ENCODE data around the gene ACAP3.
A peak's percentile ranks its signal among the peaks of the same experiment; 100 is the strongest.

ACAP3 gene

DNA sequence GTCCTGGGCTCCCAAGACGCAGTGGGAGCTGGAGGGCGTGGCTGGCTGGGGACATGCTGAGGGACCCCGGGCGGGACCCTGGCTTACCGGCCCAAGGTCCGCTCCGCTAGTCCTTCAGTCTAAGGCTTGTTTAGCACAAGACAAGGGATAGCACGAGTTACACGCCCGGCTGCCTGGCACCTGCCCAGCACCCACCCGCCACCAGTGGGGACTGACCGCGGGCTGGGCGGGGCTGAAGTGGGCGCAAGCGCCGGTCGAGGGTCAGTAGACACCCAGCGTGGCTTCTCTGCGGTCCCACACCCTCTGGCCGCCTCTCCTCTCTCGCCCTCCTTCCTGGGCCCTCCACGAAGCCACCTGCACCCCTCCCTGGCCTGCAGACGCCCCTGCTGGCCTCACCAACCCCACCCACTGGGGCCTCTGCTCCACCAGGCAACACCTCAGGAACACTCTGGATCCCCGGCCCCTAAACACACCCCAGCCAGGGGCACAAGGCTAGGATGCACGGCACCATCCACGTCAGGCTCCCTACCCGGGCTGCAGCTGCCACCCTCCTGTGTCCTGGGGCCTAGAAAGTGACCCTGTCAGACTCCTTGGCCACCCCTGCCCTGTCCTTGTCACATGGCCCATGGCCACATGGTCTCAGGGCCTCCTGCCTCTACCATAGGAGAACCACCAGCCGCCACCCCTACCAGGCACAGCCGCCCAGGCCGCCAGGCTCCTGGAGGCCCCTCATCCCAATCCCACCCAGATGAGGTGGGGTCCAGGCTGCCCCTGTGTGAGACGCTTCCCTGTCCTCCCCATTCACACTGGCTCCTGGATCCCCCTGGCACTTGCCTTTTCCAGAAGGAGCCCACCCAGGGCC lies 29.4 kb upstream of the ACAP3 start:
- no peak for DNase-seq (ENCODE audit: low spot score)
- Histone ChIP-seq H3K36me3 (replicated peaks in 1 of 2; ENCODE audit: control insufficient read depth in 2 of 2, insufficient read depth in 2 of 2, low read length in 2 of 2) (peaks cover 27 to 53% of the 10 kb centered on the region in 2 donors), H3K4ac (ENCODE audit: low read length) (no peak overlapping the region), H3K79me1 (ENCODE audit: low read depth, low read length) (peaks cover 15% of the 10 kb centered on the region), H2AFZ (ENCODE audit: low read length) (no peak overlapping the region), H3K4me2 (ENCODE audit: insufficient read depth, low read length, poor library complexity, severe bottlenecking) (no peak overlapping the region), H2BK12ac (ENCODE audit: low read length) (no peak overlapping the region), H3K18ac (ENCODE audit: low read length) (no peak overlapping the region), H2BK5ac (ENCODE audit: low read length) (no peak overlapping the region), H2BK120ac (ENCODE audit: low read depth, low read length) (no peak overlapping the region), H2BK15ac (ENCODE audit: low read length) (no peak overlapping the region), H3K23ac (ENCODE audit: low read depth, low read length, poor library complexity) (peak overlapping the region; percentile 43), H3K9me3 (replicated peaks in 1 of 2; ENCODE audit: control insufficient read depth in 2 of 2, insufficient read depth in 1 of 2, low read depth in 1 of 2, low read length in 2 of 2) (peaks cover 0 to 9% of the 10 kb centered on the region in 2 donors), H3K14ac (ENCODE audit: low read length) (peak overlapping the region; percentile 21), H2AK5ac (ENCODE audit: low read depth, low read length) (no peak overlapping the region), H3K4me1 (ENCODE audit: control insufficient read depth in 2 of 2, insufficient read depth in 1 of 2, low read depth in 1 of 2, low read length in 2 of 2) (peaks cover 0 to 3% of the 10 kb centered on the region in 2 donors), H3K4me3 (ENCODE audit: low read length in 2 of 2) (no peak overlapping the region), H4K91ac (ENCODE audit: low read depth, low read length, poor library complexity) (no peak overlapping the region), H3K9ac (ENCODE audit: low read depth, low read length, poor library complexity) (no peak overlapping the region), H3K27ac (replicated peaks; ENCODE audit: low read length) (no peak overlapping the region), H3K27me3 (ENCODE audit: control insufficient read depth in 3 of 3, insufficient read depth in 3 of 3, low read depth in 1 of 3, low read length in 3 of 3) (no peaks in the 10 kb centered on the region), H4K8ac (ENCODE audit: low read depth, low read length) (no peak overlapping the region)
- WGBS, 2 donors (ENCODE audit: extremely low coverage in 2 of 2, insufficient read length in 2 of 2, insufficient replicate concordance in 1 of 2), result no CpG with 5 or more reads among the region's 32 CpGs

DNA sequence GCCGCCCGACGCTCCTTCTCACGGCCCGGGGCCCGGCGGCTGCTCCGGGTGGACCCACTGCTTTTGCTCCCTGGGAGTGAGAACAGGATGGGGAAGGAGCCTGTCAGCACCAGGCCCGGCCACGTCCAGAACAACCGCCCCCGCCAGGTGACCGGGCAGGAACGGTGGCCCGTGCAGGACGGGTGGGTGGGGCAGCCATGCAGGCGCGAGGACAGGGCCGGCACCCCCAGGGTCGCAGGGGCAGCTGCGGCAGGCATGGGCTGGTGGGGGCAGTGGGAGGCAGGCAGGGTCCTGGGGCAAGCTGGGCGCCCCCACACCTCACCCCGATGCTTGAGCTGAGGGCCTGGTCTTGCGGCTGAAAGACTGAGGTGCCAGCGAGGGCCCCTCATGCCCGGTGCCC lies 28.7 kb upstream of the ACAP3 start:
- Histone ChIP-seq H2BK15ac (ENCODE audit: low read length) (no peak overlapping the region), H2BK5ac (ENCODE audit: low read length) (no peak overlapping the region), H3K9me3 (replicated peaks in 1 of 2; ENCODE audit: control insufficient read depth in 2 of 2, insufficient read depth in 1 of 2, low read depth in 1 of 2, low read length in 2 of 2) (peaks cover 0 to 8% of the 10 kb centered on the region in 2 donors), H3K23ac (ENCODE audit: low read depth, low read length, poor library complexity) (no peak overlapping the region), H4K8ac (ENCODE audit: low read depth, low read length) (no peak overlapping the region), H2BK12ac (ENCODE audit: low read length) (peak overlapping the region; percentile 22), H3K4ac (ENCODE audit: low read length) (no peak overlapping the region), H3K4me3 (ENCODE audit: low read length in 2 of 2) (no peak overlapping the region), H2BK120ac (ENCODE audit: low read depth, low read length) (no peak overlapping the region), H3K9ac (ENCODE audit: low read depth, low read length, poor library complexity) (no peak overlapping the region), H3K27me3 (ENCODE audit: control insufficient read depth in 3 of 3, insufficient read depth in 3 of 3, low read depth in 1 of 3, low read length in 3 of 3) (no peaks in the 10 kb centered on the region), H3K14ac (ENCODE audit: low read length) (no peak overlapping the region), H3K4me1 (ENCODE audit: control insufficient read depth in 2 of 2, insufficient read depth in 1 of 2, low read depth in 1 of 2, low read length in 2 of 2) (peaks cover 0 to 3% of the 10 kb centered on the region in 2 donors), H3K79me1 (ENCODE audit: low read depth, low read length) (peaks cover 14% of the 10 kb centered on the region), H2AK5ac (ENCODE audit: low read depth, low read length) (no peak overlapping the region), H3K27ac (replicated peaks; ENCODE audit: low read length) (no peak overlapping the region), H2AFZ (ENCODE audit: low read length) (no peak overlapping the region), H4K91ac (ENCODE audit: low read depth, low read length, poor library complexity) (no peak overlapping the region), H3K18ac (ENCODE audit: low read length) (no peak overlapping the region), H3K4me2 (ENCODE audit: insufficient read depth, low read length, poor library complexity, severe bottlenecking) (no peak overlapping the region), H3K36me3 (replicated peaks in 1 of 2; ENCODE audit: control insufficient read depth in 2 of 2, insufficient read depth in 2 of 2, low read length in 2 of 2) (peaks cover 26 to 47% of the 10 kb centered on the region in 2 donors)
- no peak for DNase-seq (ENCODE audit: low spot score)
- no CpG with 5 or more reads among the region's 26 CpGs for WGBS, 2 donors (ENCODE audit: extremely low coverage in 2 of 2, insufficient read length in 2 of 2, insufficient replicate concordance in 1 of 2)

DNA sequence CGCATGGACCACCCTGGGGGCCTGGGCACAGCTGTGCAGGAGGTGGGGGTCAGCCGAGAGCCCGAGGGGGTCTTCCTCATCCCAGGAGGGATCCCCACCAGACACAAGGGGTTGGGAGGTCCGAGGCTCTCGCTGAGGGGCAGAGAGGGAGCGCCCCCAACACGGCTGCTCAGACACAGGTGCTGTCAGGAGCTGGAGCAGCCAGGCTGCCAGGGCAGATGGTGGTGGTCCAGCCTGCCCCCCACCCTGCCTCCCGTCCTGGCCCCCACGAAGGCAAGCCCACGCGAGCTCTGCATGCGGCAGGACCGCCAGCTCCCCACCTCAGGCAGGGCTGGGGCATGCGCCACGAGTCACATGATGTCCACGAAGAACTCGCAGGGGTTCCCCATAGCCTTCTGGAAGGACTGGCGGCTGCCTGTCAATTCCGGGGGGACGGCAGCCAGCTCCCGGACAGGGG lies 28.1 kb upstream of the ACAP3 start:
- no CpG with 5 or more reads among the region's 21 CpGs for WGBS, 2 donors (ENCODE audit: extremely low coverage in 2 of 2, insufficient read length in 2 of 2, insufficient replicate concordance in 1 of 2)
- Histone ChIP-seq H3K4me3 (ENCODE audit: low read length in 2 of 2) (no peak overlapping the region), H3K4ac (ENCODE audit: low read length) (no peak overlapping the region), H2BK15ac (ENCODE audit: low read length) (no peak overlapping the region), H3K36me3 (replicated peaks in 1 of 2; ENCODE audit: control insufficient read depth in 2 of 2, insufficient read depth in 2 of 2, low read length in 2 of 2) (peaks cover 21 to 40% of the 10 kb centered on the region in 2 donors), H4K91ac (ENCODE audit: low read depth, low read length, poor library complexity) (no peak overlapping the region), H3K23ac (ENCODE audit: low read depth, low read length, poor library complexity) (no peak overlapping the region), H2BK12ac (ENCODE audit: low read length) (peak overlapping the region; percentile 10), H3K14ac (ENCODE audit: low read length) (no peak overlapping the region), H3K9ac (ENCODE audit: low read depth, low read length, poor library complexity) (peak overlapping the region; percentile 44), H3K18ac (ENCODE audit: low read length) (no peak overlapping the region), H3K27me3 (ENCODE audit: control insufficient read depth in 3 of 3, insufficient read depth in 3 of 3, low read depth in 1 of 3, low read length in 3 of 3) (no peaks in the 10 kb centered on the region), H2AK5ac (ENCODE audit: low read depth, low read length) (no peak overlapping the region), H2BK5ac (ENCODE audit: low read length) (no peak overlapping the region), H3K4me1 (ENCODE audit: control insufficient read depth in 2 of 2, insufficient read depth in 1 of 2, low read depth in 1 of 2, low read length in 2 of 2) (peaks cover 3 to 6% of the 10 kb centered on the region in 2 donors), H4K8ac (ENCODE audit: low read depth, low read length) (no peak overlapping the region), H2BK120ac (ENCODE audit: low read depth, low read length) (no peak overlapping the region), H3K9me3 (replicated peaks in 1 of 2; ENCODE audit: control insufficient read depth in 2 of 2, insufficient read depth in 1 of 2, low read depth in 1 of 2, low read length in 2 of 2) (peaks cover 0 to 2% of the 10 kb centered on the region in 2 donors), H2AFZ (ENCODE audit: low read length) (no peak overlapping the region), H3K27ac (replicated peaks; ENCODE audit: low read length) (no peak overlapping the region), H3K4me2 (ENCODE audit: insufficient read depth, low read length, poor library complexity, severe bottlenecking) (no peak overlapping the region), H3K79me1 (ENCODE audit: low read depth, low read length) (peaks cover 11% of the 10 kb centered on the region)
- DNase-seq (ENCODE audit: low spot score), result no peak

DNA sequence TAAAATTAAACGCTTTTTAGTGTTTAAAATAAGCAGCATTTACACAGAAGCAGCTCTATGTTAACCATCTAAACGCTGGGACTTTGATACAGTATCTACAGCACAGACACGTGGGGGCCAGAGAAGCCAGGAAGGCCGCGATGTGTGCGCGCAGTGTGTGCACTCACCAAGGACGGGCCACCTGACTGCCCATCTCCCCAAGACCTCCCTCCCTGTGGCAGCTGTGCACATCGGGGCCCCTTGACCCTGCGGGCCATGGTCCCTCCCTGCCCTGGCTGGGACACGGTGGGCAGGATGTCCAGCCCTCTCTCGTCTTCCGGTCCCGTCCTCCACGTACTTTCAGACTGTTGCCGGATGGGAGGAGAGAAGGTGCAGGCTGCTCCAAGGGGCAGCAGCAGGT lies 27.6 kb upstream of the ACAP3 start:
- no peak for DNase-seq (ENCODE audit: low spot score)
- Histone ChIP-seq H2AK5ac (ENCODE audit: low read depth, low read length) (no peak overlapping the region), H3K14ac (ENCODE audit: low read length) (no peak overlapping the region), H2BK5ac (ENCODE audit: low read length) (peak overlapping the region; percentile 66), H3K27me3 (ENCODE audit: control insufficient read depth in 3 of 3, insufficient read depth in 3 of 3, low read depth in 1 of 3, low read length in 3 of 3) (no peaks in the 10 kb centered on the region), H2BK120ac (ENCODE audit: low read depth, low read length) (no peak overlapping the region), H3K4me3 (ENCODE audit: low read length in 2 of 2) (no peak overlapping the region), H4K91ac (ENCODE audit: low read depth, low read length, poor library complexity) (no peak overlapping the region), H4K8ac (ENCODE audit: low read depth, low read length) (no peak overlapping the region), H3K4me1 (ENCODE audit: control insufficient read depth in 2 of 2, insufficient read depth in 1 of 2, low read depth in 1 of 2, low read length in 2 of 2) (peaks cover 0 to 11% of the 10 kb centered on the region in 2 donors), H3K79me1 (ENCODE audit: low read depth, low read length) (peaks cover 11% of the 10 kb centered on the region), H3K36me3 (replicated peaks in 1 of 2; ENCODE audit: control insufficient read depth in 2 of 2, insufficient read depth in 2 of 2, low read length in 2 of 2) (peaks cover 16 to 35% of the 10 kb centered on the region in 2 donors), H3K27ac (replicated peaks; ENCODE audit: low read length) (no peak overlapping the region), H3K23ac (ENCODE audit: low read depth, low read length, poor library complexity) (no peak overlapping the region), H2BK15ac (ENCODE audit: low read length) (no peak overlapping the region), H3K9ac (ENCODE audit: low read depth, low read length, poor library complexity) (no peak overlapping the region), H3K18ac (ENCODE audit: low read length) (no peak overlapping the region), H3K9me3 (replicated peaks in 1 of 2; ENCODE audit: control insufficient read depth in 2 of 2, insufficient read depth in 1 of 2, low read depth in 1 of 2, low read length in 2 of 2) (no peaks in the 10 kb centered on the region), H3K4ac (ENCODE audit: low read length) (no peak overlapping the region), H3K4me2 (ENCODE audit: insufficient read depth, low read length, poor library complexity, severe bottlenecking) (no peak overlapping the region), H2AFZ (ENCODE audit: low read length) (no peak overlapping the region), H2BK12ac (ENCODE audit: low read length) (no peak overlapping the region)
- no CpG with 5 or more reads among the region's 16 CpGs for WGBS, 2 donors (ENCODE audit: extremely low coverage in 2 of 2, insufficient read length in 2 of 2, insufficient replicate concordance in 1 of 2)

All from neuronal stem cell (in vitro differentiated cells).